Uterus (tissue), 2 donors: ENCODE data around the gene IFNL4.
"Not testable (repeated sequence)": the region's sequence is repeated elsewhere in the genome, so short reads cannot be mapped to it uniquely, and the experiment has no call there.

Experiments
- CTCF ChIP-seq, 4 experiments: fragments of 200-600 bp in 2 of 4; fragments of 450-650 bp in 2 of 4; sonication (generic) in 2 of 4; IDR thresholded peaks; one replicate each; pipeline ENCODE4 v1.5.1; 2016 to 2019; ENCODE audit warnings: antibody characterized with exemption in 4 of 4, mild to moderate bottlenecking in 2 of 4, moderate library complexity in 1 of 4
- POLR2A ChIP-seq, 2 donors: fragments of 450-650 bp; IDR thresholded peaks; one replicate each; pipeline ENCODE4 v1.6.1; 2016; ENCODE audit warnings: antibody characterized with exemption in 2 of 2, mild to moderate bottlenecking in 1 of 2, moderate library complexity in 1 of 2

- not testable (repeated sequence) for TF ChIP-seq CTCF, POLR2A (IDR thresholded peaks at IDR 0.05)
Observed at GRCh38 chr19:39244410-39245100, 4.1 kb downstream of the IFNL4 start, which contains the start of gene IFNL3.
